GM23338 (cell line): ENCODE results near the gene TSHZ2. TPM values are rescaled to one million over a fixed set of nuclear protein-coding genes. Genes with fewer than 3 reads are reported as not detected.

ENCODE experiments used
- ATAC-seq: fragments of 200-7000 bp; cut with Tn5 transposase; 3 replicates; pipeline ENCODE4 v1.9.1; 2020
- DNase-seq: peaks from one replicate; pipeline ENCODE4 v3.0.0-alpha.2; 2015; ENCODE audit warnings: low spot score
- H2AFZ ChIP-seq: fragments of 200-600 bp; sonication (generic); 2 replicates; pipeline ENCODE4 v1.8.0; 2016; ENCODE audit warnings: antibody characterized with exemption, mild to moderate bottlenecking, moderate library complexity
- H3F3A ChIP-seq: fragments of 200-600 bp; sonication (generic); replicated peaks from 2 replicates; pipeline ENCODE4 v1.8.0; 2017; ENCODE audit warnings: antibody characterized with exemption, mixed run types, low read depth
- H3K27ac ChIP-seq: fragments of 200-600 bp; sonication (generic); 2 replicates; pipeline ENCODE4 v1.6.1; 2016; ENCODE audit warnings: low read depth
- H3K27me3 ChIP-seq: fragments of 200-600 bp; sonication (generic); 2 replicates; pipeline ENCODE4 v1.8.0; 2016; ENCODE audit warnings: mild to moderate bottlenecking, mixed run types, moderate library complexity; ENCODE audit not compliant: insufficient read depth
- H3K36me3 ChIP-seq: fragments of 200-600 bp; sonication (generic); 2 replicates; pipeline ENCODE4 v1.8.0; 2016; ENCODE audit warnings: mild to moderate bottlenecking; ENCODE audit not compliant: insufficient read depth
- H3K4me1 ChIP-seq: fragments of 200-600 bp; sonication (generic); 2 replicates; pipeline ENCODE4 v1.8.0; 2016; ENCODE audit warnings: mild to moderate bottlenecking, moderate library complexity; ENCODE audit not compliant: insufficient read depth
- H3K4me2 ChIP-seq: fragments of 200-600 bp; sonication (generic); 2 replicates; pipeline ENCODE4 v1.7.1; 2017; ENCODE audit warnings: mixed run types
- H3K4me3 ChIP-seq: fragments of 200-600 bp; sonication (generic); 2 replicates; pipeline ENCODE4 v1.6.1; 2016; ENCODE audit warnings: mixed run types
- H3K79me2 ChIP-seq: fragments of 200-600 bp; sonication (generic); replicated peaks from 2 replicates; pipeline ENCODE4 v1.8.0; 2017; ENCODE audit warnings: mild to moderate bottlenecking; ENCODE audit not compliant: insufficient read depth
- H3K9me2 ChIP-seq: fragments of 200-600 bp; sonication (generic); 2 replicates; pipeline ENCODE4 v1.8.0; 2017; ENCODE audit not compliant: insufficient read depth
- H4K20me1 ChIP-seq: fragments of 200-600 bp; sonication (generic); replicated peaks from 2 replicates; pipeline ENCODE4 v1.8.0; 2017; ENCODE audit warnings: mild to moderate bottlenecking; ENCODE audit not compliant: insufficient read depth
- H3K27ac Mint-ChIP-seq: 2 replicates; pipeline ENCODE4 v1.8.0; 2020; ENCODE audit warnings: inconsistent platforms, mild to moderate bottlenecking, moderate library complexity, mixed read lengths
- H3K27me3 Mint-ChIP-seq: 3 replicates; pipeline ENCODE4 v1.8.0; 2022; ENCODE audit warnings: low read depth, mild to moderate bottlenecking, moderate library complexity, mixed read lengths, inconsistent platforms; ENCODE audit not compliant: insufficient read depth, poor library complexity
- H3K36me3 Mint-ChIP-seq: 3 replicates; pipeline ENCODE4 v1.8.0; 2021; ENCODE audit warnings: low read depth, mild to moderate bottlenecking, inconsistent platforms, moderate library complexity, mixed read lengths
- H3K4me1 Mint-ChIP-seq: 3 replicates; pipeline ENCODE4 v1.8.0; 2020; ENCODE audit warnings: mild to moderate bottlenecking, inconsistent platforms, mixed read lengths
- H3K4me3 Mint-ChIP-seq: 3 replicates; pipeline ENCODE4 v1.8.0; 2021; ENCODE audit warnings: moderate library complexity, mild to moderate bottlenecking, inconsistent platforms, mixed read lengths
- H3K9me3 Mint-ChIP-seq: 3 replicates; pipeline ENCODE4 v1.8.0; 2020; ENCODE audit warnings: moderate library complexity, mild to moderate bottlenecking, inconsistent platforms, mixed read lengths
- CTCF ChIP-seq, 2 experiments: fragments of 200-600 bp in 1 of 2; sonication (generic) in 1 of 2; conservative IDR thresholded peaks; 2 replicates each; pipeline versions ENCODE4 v1.5.1 to v1.6.1; 2016 to 2017; ENCODE audit warnings: antibody characterized with exemption in 2 of 2, low read depth in 2 of 2, mild to moderate bottlenecking in 2 of 2, moderate library complexity in 1 of 2
- EZH2 ChIP-seq: fragments of 200-600 bp; sonication (generic); IDR thresholded peaks from one replicate; pipeline ENCODE4 v1.8.0; 2017; ENCODE audit warnings: antibody characterized with exemption, mild to moderate bottlenecking, low read depth; ENCODE audit not compliant: unreplicated experiment
- EZH2phosphoT487 ChIP-seq: fragments of 200-600 bp; sonication (generic); IDR thresholded peaks from one replicate; pipeline ENCODE4 v1.8.1; 2018; ENCODE audit warnings: antibody characterized with exemption; ENCODE audit not compliant: unreplicated experiment
- JUNB ChIP-seq: IDR thresholded peaks from one replicate; pipeline ENCODE4 v1.6.1; 2016; ENCODE audit warnings: antibody characterized with exemption; ENCODE audit not compliant: unreplicated experiment
- NANOG ChIP-seq: IDR thresholded peaks from 2 replicates; pipeline ENCODE4 v1.6.1; 2016; ENCODE audit warnings: antibody characterized with exemption, borderline replicate concordance
- POLR2AphosphoS5 ChIP-seq: IDR thresholded peaks from 2 replicates; pipeline ENCODE4 v1.6.1; 2016; ENCODE audit warnings: antibody characterized with exemption, low read depth
- REST ChIP-seq: IDR thresholded peaks from one replicate; pipeline ENCODE4 v1.6.1; 2018; ENCODE audit warnings: antibody characterized with exemption; ENCODE audit not compliant: unreplicated experiment
- STAT1 ChIP-seq: IDR thresholded peaks from one replicate; pipeline ENCODE4 v1.6.1; 2016; ENCODE audit warnings: antibody characterized with exemption; ENCODE audit not compliant: unreplicated experiment
- ZNF114 ChIP-seq: fragments of 250-450 bp; sonication (Bioruptor Pico); IDR thresholded peaks from 2 replicates; pipeline ENCODE4 v1.5.0; 2020; ENCODE audit warnings: mild to moderate bottlenecking, moderate library complexity
- ZNF331 ChIP-seq: fragments of 250-450 bp; sonication (Bioruptor Pico); IDR thresholded peaks from 2 replicates; pipeline ENCODE4 v1.5.0; 2020; ENCODE audit warnings: low read depth, mild to moderate bottlenecking, moderate library complexity
- ZNF462 ChIP-seq: fragments of 250-450 bp; sonication (Bioruptor Pico); IDR thresholded peaks from 2 replicates; pipeline ENCODE4 v1.5.0; 2020; ENCODE audit warnings: mild to moderate bottlenecking, moderate library complexity
- polyA plus RNA-seq: library from polyadenylated mRNA; unstranded; fragments of >200 nt; fragmentation: Nextera tagmentation; extraction: Ambion mirVana; gene quantifications from 2 replicates; pipeline ENCODE4 v1.2.1, GENCODE V29; 2016
- total RNA-seq: library from RNA; depleted of rRNA; stranded (reverse); fragments of >200 nt; shearing (Covaris generic); gene quantifications from 2 replicates; pipeline ENCODE4 v1.2.3, GENCODE V29; 2014

Gene TSHZ2
- total and polyA plus RNA-seq, 2 experiments from 2014 or later, result 0.49 to 1.3 TPM

GRCh38 chr20:53126185-53126584 lies 154.0 kb downstream of the TSHZ2 start (continued):
- TF ChIP-seq REST (no peak), ZNF331 (CRISPR knock-in tag) (no peak), EZH2 (no peak), ZNF114 (no peak)

- ATAC-seq (no peak), DNase-seq (no peak)
- peaks cover 21% of the 10 kb centered on the region for H3K4me1 ChIP-seq
- no peak overlapping the region for H3K4me2 ChIP-seq
- H3F3A ChIP-seq, result no peaks in the 10 kb centered on the region
- H3K27me3 Mint-ChIP-seq, result peaks cover 3% of the 10 kb centered on the region
- H3K4me3 Mint-ChIP-seq, result no peak overlapping the region
- no peaks in the 10 kb centered on the region for H3K36me3 ChIP-seq
- H3K27me3 ChIP-seq, result no peaks in the 10 kb centered on the region
- H3K9me2 ChIP-seq, result no peaks in the 10 kb centered on the region
- H3K4me3 ChIP-seq, result no peak overlapping the region
- no peaks in the 10 kb centered on the region for H3K79me2 ChIP-seq
- H3K36me3 Mint-ChIP-seq, result no peaks in the 10 kb centered on the region
- no peak overlapping the region for H3K27ac ChIP-seq
- no peak overlapping the region for H2AFZ ChIP-seq
- H4K20me1 ChIP-seq, result no peaks in the 10 kb centered on the region
- no peak overlapping the region for H3K27ac Mint-ChIP-seq
- H3K9me3 Mint-ChIP-seq, result no peaks in the 10 kb centered on the region
- peaks cover 29% of the 10 kb centered on the region for H3K4me1 Mint-ChIP-seq
- no peak for TF ChIP-seq ZNF331 (CRISPR knock-in tag)
- no peak for TF ChIP-seq EZH2phosphoT487
- no peak for TF ChIP-seq ZNF462 (CRISPR knock-in tag)
- no peak for TF ChIP-seq CTCF (conservative IDR thresholded peaks at IDR 0.05; ENCODE audit: low read depth in 2 of 2)
- TF ChIP-seq NANOG, result no peak
- no peak for TF ChIP-seq POLR2AphosphoS5
- no peak for TF ChIP-seq JUNB
- TF ChIP-seq STAT1, result no peak
- no peak for TF ChIP-seq REST
Measured at GRCh38 chr20:53127027-53127426, 154.9 kb downstream of the TSHZ2 start.
